ENCODE measurements around the gene MTCL3.
A peak's percentile ranks its signal among the peaks of the same experiment; 100 is the strongest.

MTCL3 gene

DNA sequence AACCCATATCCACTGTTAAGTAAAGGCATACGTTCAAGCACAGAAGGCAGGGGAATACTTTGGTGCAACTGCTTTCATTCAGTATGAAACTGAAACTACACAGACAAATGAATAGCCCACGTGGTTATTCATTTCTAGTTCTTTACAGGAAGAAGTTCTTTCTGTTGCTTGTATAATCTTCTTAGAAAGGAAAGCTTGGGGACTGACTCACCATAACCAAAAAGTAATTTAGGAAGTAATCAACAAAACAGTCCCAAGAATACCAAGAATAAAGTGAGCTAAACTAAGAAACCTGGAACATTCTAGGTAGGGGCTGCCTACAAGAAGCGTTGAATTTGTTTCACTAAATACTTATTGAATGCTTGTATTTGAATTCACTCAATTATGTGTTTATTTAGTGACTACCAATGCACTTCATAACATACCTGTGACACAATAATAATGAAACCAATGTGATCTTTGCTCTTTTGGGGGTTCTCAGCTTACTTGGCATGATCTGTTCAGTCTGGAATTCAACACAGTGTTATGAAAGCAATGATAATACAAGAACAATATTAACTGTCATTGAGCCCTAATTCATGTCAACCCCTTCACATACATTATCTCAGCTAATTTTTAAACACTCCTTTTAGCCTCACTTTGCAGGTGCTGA, 34.8 kb downstream of the MTCL3 start:
- DNase-seq (ENCODE audit: low read depth), result peak; percentile 45
- H3K4me3 ChIP-seq (ENCODE audit: low read depth, low read length), result peak overlapping the region; percentile 0
- no peak for TF ChIP-seq POLR2A (IDR thresholded peaks at IDR 0.05; ENCODE audit: extremely low read depth, insufficient read length)
- TF ChIP-seq, protein P1, sequence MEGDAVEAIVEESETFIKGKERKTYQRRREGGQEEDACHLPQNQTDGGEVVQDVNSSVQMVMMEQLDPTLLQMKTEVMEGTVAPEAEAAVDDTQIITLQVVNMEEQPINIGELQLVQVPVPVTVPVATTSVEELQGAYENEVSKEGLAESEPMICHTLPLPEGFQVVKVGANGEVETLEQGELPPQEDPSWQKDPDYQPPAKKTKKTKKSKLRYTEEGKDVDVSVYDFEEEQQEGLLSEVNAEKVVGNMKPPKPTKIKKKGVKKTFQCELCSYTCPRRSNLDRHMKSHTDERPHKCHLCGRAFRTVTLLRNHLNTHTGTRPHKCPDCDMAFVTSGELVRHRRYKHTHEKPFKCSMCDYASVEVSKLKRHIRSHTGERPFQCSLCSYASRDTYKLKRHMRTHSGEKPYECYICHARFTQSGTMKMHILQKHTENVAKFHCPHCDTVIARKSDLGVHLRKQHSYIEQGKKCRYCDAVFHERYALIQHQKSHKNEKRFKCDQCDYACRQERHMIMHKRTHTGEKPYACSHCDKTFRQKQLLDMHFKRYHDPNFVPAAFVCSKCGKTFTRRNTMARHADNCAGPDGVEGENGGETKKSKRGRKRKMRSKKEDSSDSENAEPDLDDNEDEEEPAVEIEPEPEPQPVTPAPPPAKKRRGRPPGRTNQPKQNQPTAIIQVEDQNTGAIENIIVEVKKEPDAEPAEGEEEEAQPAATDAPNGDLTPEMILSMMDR (IDR thresholded peaks at IDR 0.05; ENCODE audit: low read depth, low read length), result no peak
- TF ChIP-seq, protein P2, sequence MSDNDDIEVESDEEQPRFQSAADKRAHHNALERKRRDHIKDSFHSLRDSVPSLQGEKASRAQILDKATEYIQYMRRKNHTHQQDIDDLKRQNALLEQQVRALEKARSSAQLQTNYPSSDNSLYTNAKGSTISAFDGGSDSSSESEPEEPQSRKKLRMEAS (IDR thresholded peaks at IDR 0.05; ENCODE audit: low read depth, low read length), result peak; percentile 85
- TF ChIP-seq MYC (IDR thresholded peaks at IDR 0.05; ENCODE audit: low read depth, low read length), result peak; percentile 23; the same call in 1 of the 2 replicates

DNA sequence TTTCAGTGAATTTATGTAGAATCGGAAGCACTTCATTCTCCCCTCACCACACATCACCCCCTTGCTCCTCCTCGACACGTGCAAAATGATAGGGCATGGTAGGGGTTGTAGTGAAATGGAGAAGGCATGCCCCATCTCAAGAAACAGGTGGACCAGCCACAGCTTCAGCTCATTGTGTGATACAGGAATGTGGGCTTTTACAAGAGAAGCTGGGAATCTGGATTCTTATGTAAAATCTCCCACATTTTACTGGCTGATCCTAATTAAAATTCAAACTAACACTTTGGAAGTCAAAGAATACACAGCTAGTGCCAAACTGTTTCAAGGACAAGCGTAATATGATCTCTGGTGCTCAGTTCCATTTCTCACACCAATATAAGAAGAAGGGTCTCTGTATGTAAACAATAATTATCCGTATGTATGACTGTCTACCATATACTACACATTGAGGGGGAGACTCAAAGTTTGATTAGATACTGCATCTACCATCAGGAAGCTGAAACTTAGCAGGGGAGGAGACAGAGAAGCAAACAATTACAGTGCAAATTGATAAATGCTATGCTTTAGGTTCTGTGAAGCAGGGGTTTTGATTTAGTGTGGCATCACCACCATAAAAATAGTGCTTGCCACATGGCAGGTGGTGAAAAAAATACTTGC, 35.6 kb downstream of the MTCL3 start:
- H3K4me3 ChIP-seq (ENCODE audit: low read depth, low read length), result peak overlapping the region; percentile 0

DNA sequence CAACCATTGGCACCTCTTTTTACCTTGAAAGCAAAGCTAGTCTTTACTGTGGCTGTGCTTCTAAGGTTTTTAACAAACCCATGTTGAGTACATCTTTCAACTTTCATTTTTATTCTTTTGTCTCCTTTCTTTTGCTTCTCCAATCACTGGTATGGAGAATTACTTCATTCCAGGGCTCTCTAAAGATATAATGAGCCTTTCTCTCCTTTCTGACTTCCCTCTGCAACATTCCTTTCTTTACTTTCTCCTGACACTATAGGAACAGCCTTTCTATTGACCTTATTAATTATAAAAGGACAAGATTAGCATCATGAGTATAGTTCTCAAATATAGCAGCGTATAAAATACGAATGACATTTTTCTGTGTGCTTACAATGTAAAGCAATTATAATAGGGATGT, 36.8 kb downstream of the MTCL3 start:
- no peak for DNase-seq (ENCODE audit: low read depth)
- H3K4me3 ChIP-seq (ENCODE audit: low read depth, low read length), result no peak overlapping the region
- no peak for TF ChIP-seq MYC (IDR thresholded peaks at IDR 0.05; ENCODE audit: low read depth, low read length)
- no peak for TF ChIP-seq POLR2A (IDR thresholded peaks at IDR 0.05; ENCODE audit: extremely low read depth, insufficient read length)
- TF ChIP-seq, protein P1 (IDR thresholded peaks at IDR 0.05; ENCODE audit: low read depth, low read length), result no peak
- TF ChIP-seq, protein P2 (IDR thresholded peaks at IDR 0.05; ENCODE audit: low read depth, low read length), result no peak

More for the DNA sequence above, 35.6 kb downstream of the MTCL3 start:
- no peak for DNase-seq (ENCODE audit: low read depth)
- TF ChIP-seq, protein P1 (IDR thresholded peaks at IDR 0.05; ENCODE audit: low read depth, low read length), result no peak
- TF ChIP-seq, protein P2 (IDR thresholded peaks at IDR 0.05; ENCODE audit: low read depth, low read length), result no peak
- no peak for TF ChIP-seq POLR2A (IDR thresholded peaks at IDR 0.05; ENCODE audit: extremely low read depth, insufficient read length)
- TF ChIP-seq MYC (IDR thresholded peaks at IDR 0.05; ENCODE audit: low read depth, low read length), result no peak

DNA sequence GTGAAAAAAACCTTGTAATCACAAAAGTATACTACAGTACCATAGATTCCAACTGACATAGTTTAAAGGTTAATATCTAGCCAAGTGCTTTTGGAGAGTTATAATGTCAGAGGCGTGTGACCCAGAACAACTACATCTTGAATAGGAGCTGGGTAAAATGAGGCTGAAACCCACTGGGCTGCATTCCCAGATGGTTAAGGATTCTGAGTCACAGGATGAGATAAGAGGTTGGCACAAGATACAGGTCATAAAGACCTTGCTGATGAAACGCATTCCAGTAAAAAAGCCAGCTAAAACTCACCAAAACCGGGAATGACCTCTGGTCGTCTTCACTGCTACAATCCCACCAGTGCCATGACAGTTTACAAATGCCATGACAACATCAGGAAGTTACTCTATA, 37.5 kb downstream of the MTCL3 start:
- H3K4me3 ChIP-seq (ENCODE audit: low read depth, low read length), result no peak overlapping the region
- no peak for DNase-seq (ENCODE audit: low read depth)
- TF ChIP-seq, protein P1 (IDR thresholded peaks at IDR 0.05; ENCODE audit: low read depth, low read length), result no peak
- TF ChIP-seq POLR2A (IDR thresholded peaks at IDR 0.05; ENCODE audit: extremely low read depth, insufficient read length) (no peak), MYC (IDR thresholded peaks at IDR 0.05; ENCODE audit: low read depth, low read length) (no peak)
- TF ChIP-seq, protein P2 (IDR thresholded peaks at IDR 0.05; ENCODE audit: low read depth, low read length), result no peak

DNA sequence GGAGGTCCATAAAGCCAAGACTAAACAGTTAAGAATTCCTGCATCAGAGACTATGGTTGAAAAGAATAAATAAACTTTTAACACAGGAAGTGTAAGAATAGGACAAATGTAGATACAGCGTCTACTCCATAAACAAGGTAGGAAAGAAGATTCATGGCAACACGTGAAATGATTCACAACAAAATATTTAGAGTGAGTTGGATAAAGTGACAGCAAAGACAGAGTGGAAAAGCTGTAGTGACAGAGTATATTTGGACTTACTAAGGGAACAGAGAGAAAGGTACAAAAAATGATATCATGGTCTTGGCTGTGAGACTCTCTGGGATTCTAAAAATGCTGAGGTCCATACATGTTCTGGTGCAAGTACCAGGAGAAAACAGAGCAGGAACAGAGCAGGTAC, 38.0 kb downstream of the MTCL3 start:
- no peak for DNase-seq (ENCODE audit: low read depth)
- no peak for TF ChIP-seq MYC (IDR thresholded peaks at IDR 0.05; ENCODE audit: low read depth, low read length)
- TF ChIP-seq, protein P2 (IDR thresholded peaks at IDR 0.05; ENCODE audit: low read depth, low read length), result no peak
- TF ChIP-seq POLR2A (IDR thresholded peaks at IDR 0.05; ENCODE audit: extremely low read depth, insufficient read length), result no peak
- TF ChIP-seq, protein P1 (IDR thresholded peaks at IDR 0.05; ENCODE audit: low read depth, low read length), result no peak
- H3K4me3 ChIP-seq (ENCODE audit: low read depth, low read length), result no peak overlapping the region
